DMS79 treated with DMSO at 0.1 percent for 48 hours (cell line): ENCODE data around the gene YARS1.
A peak's percentile ranks its signal among the peaks of the same experiment; 100 is the strongest.
"Not testable (repeated sequence)": the region's sequence is repeated elsewhere in the genome, so short reads cannot be mapped to it uniquely, and the experiment has no call there.

Source experiments
- DNase-seq: peaks from one replicate; lab custom pipeline; 2025; lab: John Stamatoyannopoulos, UW

YARS1 gene

GRCh38 chr1:32817815-32818786 is 943 bp upstream of the YARS1 start:
- DNase-seq: peak; percentile 88

DNA sequence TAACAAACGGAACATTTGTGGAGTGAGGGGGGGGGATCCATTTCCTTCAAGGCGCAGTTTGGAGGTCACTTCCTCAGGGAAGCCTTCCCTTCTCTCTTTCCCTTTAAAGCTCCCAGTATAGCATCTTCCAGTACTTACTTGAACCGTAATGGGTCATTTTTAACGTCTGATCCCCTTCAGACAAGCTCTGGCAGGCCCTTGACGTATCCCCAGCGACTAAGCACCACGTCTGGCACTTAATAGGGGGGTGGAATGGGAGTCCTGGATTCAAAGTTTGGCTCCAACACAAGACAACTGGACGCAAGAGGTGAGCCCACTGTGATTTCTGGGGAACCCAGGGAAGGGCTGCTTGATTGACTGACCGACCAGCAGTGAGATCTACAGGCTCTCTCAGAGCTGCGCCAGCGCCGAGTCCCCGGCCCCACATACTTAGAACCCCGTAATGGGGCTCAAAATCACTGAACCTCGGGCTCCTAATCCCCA is 441 bp downstream of the YARS1 start:
- peak; percentile 50 for DNase-seq

- DNase-seq: no peak
These were observed 3.0 kb downstream of the YARS1 start for GRCh38 chr1:32813941-32814739.

GRCh38 chr1:32811917-32812316 is 5.2 kb downstream of the YARS1 start:
- DNase-seq: no peak

- no peak for DNase-seq
These were observed 5.9 kb downstream of the YARS1 start for GRCh38 chr1:32811265-32811664.

DNA sequence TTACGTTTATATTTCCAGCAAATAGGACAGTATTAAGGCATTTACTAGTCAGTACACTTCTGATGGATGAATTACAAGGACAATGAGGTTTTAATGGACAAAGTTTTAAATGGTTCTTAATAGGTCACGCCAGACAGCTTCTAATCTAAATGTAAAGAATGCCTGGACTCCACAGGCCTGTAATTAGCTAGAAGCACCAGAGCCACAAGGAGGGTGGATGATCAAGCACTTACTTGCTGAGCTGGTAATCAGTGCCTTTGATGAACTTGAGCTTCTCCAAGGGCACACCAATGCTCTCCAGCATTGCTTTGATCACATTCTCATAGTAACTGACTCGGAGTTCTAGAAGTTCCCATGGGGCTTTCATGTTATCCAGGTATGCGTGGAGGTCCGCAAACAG is 6.8 kb downstream of the YARS1 start:
- no peak for DNase-seq

DNA sequence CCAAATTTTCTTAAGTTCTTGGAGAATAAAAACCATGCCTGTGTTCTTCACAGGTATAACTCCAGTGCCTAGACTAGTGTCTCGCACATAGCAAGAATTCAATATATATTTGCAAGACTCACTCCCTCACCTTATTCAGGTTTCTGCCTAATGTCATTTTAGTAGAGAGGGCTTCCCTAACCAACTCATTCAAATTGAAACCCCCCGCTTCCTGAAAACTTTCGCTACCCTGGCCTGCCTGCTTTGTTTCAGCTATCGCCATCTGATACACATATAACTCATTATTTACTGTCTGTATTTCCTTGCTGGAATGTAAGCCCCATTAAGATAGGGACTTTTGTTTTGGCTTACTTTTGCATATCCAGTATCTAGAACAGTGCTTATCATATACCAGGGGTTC is 8.6 kb downstream of the YARS1 start:
- DNase-seq: no peak

- peak; percentile 34 for DNase-seq
These were observed 10.1 kb downstream of the YARS1 start for GRCh38 chr1:32806910-32807523.

DNA sequence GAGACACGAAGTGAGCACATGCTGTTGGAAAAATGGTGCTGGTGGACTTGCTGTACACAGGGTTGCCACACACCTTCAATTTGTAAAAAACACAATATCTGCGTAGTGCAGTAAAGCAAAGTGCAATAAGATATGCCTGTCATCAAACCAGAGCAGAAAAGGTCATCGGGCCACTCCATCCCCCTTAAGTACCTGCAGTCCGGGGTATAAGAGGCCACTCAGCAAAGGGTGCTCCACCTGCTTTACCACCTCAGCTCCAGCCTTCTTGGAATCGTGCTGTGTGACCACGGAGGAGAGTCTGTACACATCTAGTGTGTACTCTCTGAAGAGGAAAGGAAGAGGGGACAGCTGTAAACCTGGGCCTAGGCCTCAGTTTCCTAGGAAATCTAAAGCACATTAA is 10.9 kb downstream of the YARS1 start:
- DNase-seq: peak; percentile 85

DNA sequence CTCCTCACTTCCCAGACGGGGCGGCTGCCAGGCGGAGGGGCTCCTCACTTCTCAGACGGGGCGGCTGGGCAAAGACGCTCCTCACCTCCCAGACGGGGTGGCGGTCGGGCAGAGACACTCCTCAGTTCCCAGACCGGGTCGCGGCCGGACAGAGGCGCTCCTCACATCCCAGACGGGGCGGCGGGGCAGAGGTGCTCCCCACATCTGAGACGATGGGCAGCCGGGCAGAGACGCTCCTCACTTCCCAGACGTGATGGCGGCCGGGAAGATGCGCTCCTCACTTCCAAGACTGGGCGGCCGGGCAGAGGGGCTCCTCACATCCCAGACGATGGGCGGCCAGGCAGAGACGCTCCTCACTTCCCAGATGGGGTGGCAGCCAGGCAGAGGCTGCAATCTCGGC is 12.7 kb downstream of the YARS1 start:
- DNase-seq: not testable (repeated sequence)

- no peak for DNase-seq
These were observed 16.0 kb downstream of the YARS1 start for GRCh38 chr1:32801096-32801715.

DNA sequence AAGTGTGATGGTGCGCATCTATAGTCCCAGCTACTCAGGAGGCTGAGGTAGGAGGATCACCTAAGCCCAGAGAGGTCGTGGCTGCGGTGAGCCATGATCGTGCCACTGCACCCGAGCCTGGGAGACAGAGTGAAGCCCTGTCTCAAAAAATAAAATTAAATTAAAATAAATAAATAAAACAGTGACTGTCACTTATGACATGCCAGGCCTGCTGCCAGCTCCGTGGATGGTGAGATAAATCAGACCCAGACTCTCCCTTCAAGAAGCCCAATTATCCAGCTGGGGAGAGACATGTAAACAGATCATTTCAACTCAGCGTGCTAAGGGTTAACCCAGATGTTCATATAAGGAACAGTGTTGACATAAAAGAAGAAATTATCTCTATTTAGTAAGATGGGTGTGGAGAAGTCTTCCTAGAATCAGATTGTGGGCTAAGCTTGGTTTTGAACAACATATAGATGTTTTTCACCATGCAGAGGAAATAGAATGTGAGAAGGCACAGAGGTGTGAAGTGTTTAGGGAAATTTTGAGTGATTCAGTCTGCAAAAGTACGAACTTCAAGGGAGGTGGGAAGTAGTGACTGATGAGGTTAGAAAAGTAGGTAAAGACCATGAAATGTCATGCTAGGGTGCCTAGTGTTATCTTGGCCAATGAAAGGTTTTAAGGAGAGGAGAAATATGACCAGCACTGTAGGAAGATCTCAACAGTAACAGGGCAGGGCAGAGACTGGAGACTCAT is 18.3 kb downstream of the YARS1 start:
- no peak for DNase-seq

GRCh38 chr1:32798191-32798590 is 19.0 kb downstream of the YARS1 start:
- no peak for DNase-seq

GRCh38 chr1:32797456-32797855 is 19.7 kb downstream of the YARS1 start:
- no peak for DNase-seq

- DNase-seq: not testable (repeated sequence)
These were observed 21.4 kb downstream of the YARS1 start for GRCh38 chr1:32795763-32796162.

DNA sequence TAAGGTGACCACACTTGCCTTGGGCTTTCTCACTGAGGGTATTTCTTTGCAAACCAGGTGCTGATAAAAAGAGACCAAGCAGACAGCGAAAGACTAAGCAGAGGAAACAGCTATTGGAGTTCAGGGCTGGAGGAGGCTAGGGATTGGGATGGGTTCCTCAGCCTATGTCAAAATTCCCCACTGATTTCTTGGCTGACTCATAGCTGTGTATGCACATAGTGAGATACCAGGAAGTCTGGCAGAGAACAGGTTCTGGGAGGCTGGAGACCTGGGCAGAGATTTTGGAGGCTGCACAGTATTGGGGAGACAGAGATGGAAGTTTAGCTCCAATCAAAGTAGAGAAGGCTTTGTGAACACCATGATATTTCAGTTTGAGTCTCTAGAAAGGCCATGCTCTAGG is 25.3 kb downstream of the YARS1 start:
- DNase-seq: no peak

DNA sequence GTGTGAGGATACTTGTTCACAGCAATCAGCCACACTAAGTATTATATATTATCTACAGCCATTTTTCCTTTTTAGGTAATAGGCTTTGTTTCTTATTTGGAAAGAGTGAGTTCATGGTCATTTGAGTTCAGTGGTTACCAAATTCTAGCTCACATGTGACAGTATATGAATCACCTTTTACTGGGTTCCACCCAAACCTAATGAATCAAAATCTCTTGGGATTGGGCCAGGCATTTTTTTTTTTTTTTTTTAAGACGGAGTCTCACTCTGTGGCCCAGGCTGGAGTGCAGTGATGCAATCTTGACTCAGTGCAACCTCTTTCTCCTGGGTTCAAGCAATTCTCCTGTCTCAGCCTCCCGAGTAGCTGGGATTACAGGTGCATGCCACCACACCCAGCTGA is 27.8 kb downstream of the YARS1 start:
- not testable (repeated sequence) for DNase-seq

DNA sequence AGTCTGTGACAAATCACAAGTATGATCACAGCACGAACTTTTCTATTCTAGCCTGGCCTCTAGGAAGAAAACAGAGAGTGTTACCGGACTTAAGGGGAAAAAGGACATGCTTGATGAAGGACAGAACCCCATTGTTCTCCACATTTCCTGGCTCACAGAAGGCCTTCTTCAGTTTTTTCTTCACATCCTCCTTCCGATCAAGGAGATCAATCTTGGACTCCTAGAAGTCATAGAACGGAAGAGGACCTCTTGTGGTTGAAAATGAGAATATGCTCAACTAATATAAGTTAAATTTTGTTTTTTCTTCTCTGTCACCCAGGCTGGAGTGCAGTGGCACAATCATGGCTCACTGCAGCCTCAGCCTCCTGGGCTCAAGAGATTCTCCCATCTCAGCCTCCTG is 30.3 kb downstream of the YARS1 start:
- no peak for DNase-seq

GRCh38 chr1:32784817-32785216 is 32.3 kb downstream of the YARS1 start:
- no peak for DNase-seq

- DNase-seq: no peak
These were observed 33.3 kb downstream of the YARS1 start for GRCh38 chr1:32783851-32784250.

DNA sequence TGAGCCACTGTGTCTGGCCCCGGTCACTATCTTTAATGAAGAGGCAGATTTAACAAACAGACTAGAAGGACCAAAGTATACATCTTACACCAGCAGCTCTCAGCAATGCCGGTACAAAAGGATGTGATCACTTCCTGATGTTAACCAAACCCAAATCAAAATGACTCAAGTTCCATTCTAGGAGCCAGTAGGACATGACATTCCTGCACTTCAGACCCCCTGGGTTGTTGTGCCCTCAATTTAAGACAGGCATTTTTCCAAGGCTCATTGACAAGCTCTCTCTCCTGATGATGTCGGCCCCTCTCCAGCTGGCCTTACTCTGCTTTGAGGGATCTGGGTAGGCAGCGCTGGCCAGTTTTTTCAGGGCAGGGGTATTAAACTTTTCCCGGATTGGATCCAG is 35.1 kb downstream of the YARS1 start:
- no peak for DNase-seq
